Tongue (tissue), 2 donors: ENCODE results near the gene FAM81B. TPM values are rescaled to one million over a fixed set of nuclear protein-coding genes. Genes with fewer than 3 reads are reported as not detected.
"Not testable (repeated sequence)": the region's sequence is repeated elsewhere in the genome, so short reads cannot be mapped to it uniquely, and the experiment has no call there.

Experiments used
- DNase-seq: peaks from one replicate; pipeline ENCODE4 v3.0.0-alpha.2; 2015
- total RNA-seq: library from RNA; depleted of rRNA; stranded (reverse); fragments of >200 nt; gene quantifications from one replicate; pipeline ENCODE4 v1.2.3, GENCODE V29; 2014

The FAM81B gene
- not detected for total RNA-seq

GRCh38 chr5:95390812-95391492, at the start of gene FAM81B:
Gene FAM81B (plus strand): TSS chr5:95391366. CDS start chr5:95391390, 24 bp downstream.
- no peak for DNase-seq

- DNase-seq: not testable (repeated sequence)
Measured at GRCh38 chr5:95341444-95341843, 49.7 kb upstream of the FAM81B start.

- no peak for DNase-seq
Measured at GRCh38 chr5:95347506-95348120, 43.6 kb upstream of the FAM81B start.

- no peak for DNase-seq
Measured at GRCh38 chr5:95350631-95351030, 40.5 kb upstream of the FAM81B start.

- DNase-seq: no peak
Measured at GRCh38 chr5:95352691-95353090, 38.5 kb upstream of the FAM81B start.

- DNase-seq: no peak
Measured at GRCh38 chr5:95358320-95358719, 32.8 kb upstream of the FAM81B start.

GRCh38 chr5:95358848-95359247, 32.3 kb upstream of the FAM81B start:
- no peak for DNase-seq

- DNase-seq: not testable (repeated sequence)
Measured at GRCh38 chr5:95360667-95361066, 30.5 kb upstream of the FAM81B start.

- no peak for DNase-seq
Measured at GRCh38 chr5:95365302-95366095, 25.7 kb upstream of the FAM81B start.

GRCh38 chr5:95369782-95370181, 21.4 kb upstream of the FAM81B start:
- no peak for DNase-seq

- DNase-seq: no peak
Measured at GRCh38 chr5:95374061-95374460, 17.1 kb upstream of the FAM81B start.

- DNase-seq: no peak
Measured at GRCh38 chr5:95375591-95375990, 15.6 kb upstream of the FAM81B start.

- DNase-seq: no peak
Measured at GRCh38 chr5:95379133-95379532, 12.0 kb upstream of the FAM81B start.

GRCh38 chr5:95380103-95380628, 11.0 kb upstream of the FAM81B start:
- DNase-seq: no peak

GRCh38 chr5:95382801-95383200, 8.4 kb upstream of the FAM81B start:
- no peak for DNase-seq

- DNase-seq: no peak
Measured at GRCh38 chr5:95384485-95385213, 6.5 kb upstream of the FAM81B start.

GRCh38 chr5:95385334-95385733, 5.8 kb upstream of the FAM81B start:
- no peak for DNase-seq

- not testable (repeated sequence) for DNase-seq
Measured at GRCh38 chr5:95391965-95392364, 799 bp downstream of the FAM81B start.

- DNase-seq: peak; percentile 41
Measured at GRCh38 chr5:95392593-95393182, 1.5 kb downstream of the FAM81B start.

GRCh38 chr5:95393279-95393678, 2.1 kb downstream of the FAM81B start:
- DNase-seq: no peak

- DNase-seq: no peak
Measured at GRCh38 chr5:95398989-95399388, 7.8 kb downstream of the FAM81B start.

- DNase-seq: peak; percentile 34
Measured at GRCh38 chr5:95401626-95402025, 10.5 kb downstream of the FAM81B start.
